Peyer's patch (tissue), 4 donors: ENCODE results near the gene MYBBP1A. TPM values are rescaled to one million over a fixed set of nuclear protein-coding genes. Genes with fewer than 3 reads are reported as not detected.
"Not testable (repeated sequence)": the region's sequence is repeated elsewhere in the genome, so short reads cannot be mapped to it uniquely, and the experiment has no call there.

Experiments
- DNase-seq, 3 donors: peaks; one replicate each; pipeline ENCODE4 v3.0.0-alpha.2; 2017 to 2019
- H3K27ac ChIP-seq, 4 donors: fragments of 200-600 bp; sonication (generic); one replicate each; pipeline ENCODE4 v1.5.1; 2016 to 2019
- H3K27me3 ChIP-seq, 2 donors: fragments of 200-600 bp; sonication (generic); one replicate each; pipeline ENCODE4 v1.5.1; 2019
- H3K36me3 ChIP-seq, 3 donors: fragments of 200-600 bp; sonication (generic); one replicate each; pipeline ENCODE4 v1.5.1; 2016 to 2019
- H3K4me1 ChIP-seq, 4 donors: fragments of 200-600 bp; sonication (generic); one replicate each; pipeline ENCODE4 v1.5.1; 2016 to 2019
- H3K4me3 ChIP-seq, 4 donors: fragments of 200-600 bp; sonication (generic); 1 replicate in 3 of 4; 2 replicates in 1 of 4; pipeline ENCODE4 v1.5.1; 2016 to 2019; ENCODE audit warnings: mild to moderate bottlenecking in 1 of 4
- H3K9me3 ChIP-seq, 4 donors: fragments of 200-600 bp; sonication (generic); one replicate each; pipeline ENCODE4 v1.5.1; 2016 to 2019; ENCODE audit warnings: mild to moderate bottlenecking in 1 of 4
- POLR2A ChIP-seq, 2 donors: fragments of 450-650 bp; IDR thresholded peaks; one replicate each; pipeline ENCODE4 v1.5.1; 2017; ENCODE audit warnings: antibody characterized with exemption in 2 of 2, mild to moderate bottlenecking in 2 of 2, moderate library complexity in 2 of 2
- total RNA-seq, 4 donors: library from RNA; depleted of rRNA; stranded (reverse); fragments of >200 nt; gene quantifications; one replicate each; pipeline ENCODE4 v1.1.0, GENCODE V29; 2016
- TF ChIP-seq, protein P1 (sequence below), 6 experiments: fragments of 450-650 bp in 4 of 6; fragments of 200-600 bp in 2 of 6; sonication (generic) in 1 of 6; IDR thresholded peaks; one replicate each; pipeline ENCODE4 v1.5.1; 2017 to 2019; ENCODE audit warnings: antibody characterized with exemption in 6 of 6, mild to moderate bottlenecking in 3 of 6, moderate library complexity in 1 of 6

Gene MYBBP1A, protein sequence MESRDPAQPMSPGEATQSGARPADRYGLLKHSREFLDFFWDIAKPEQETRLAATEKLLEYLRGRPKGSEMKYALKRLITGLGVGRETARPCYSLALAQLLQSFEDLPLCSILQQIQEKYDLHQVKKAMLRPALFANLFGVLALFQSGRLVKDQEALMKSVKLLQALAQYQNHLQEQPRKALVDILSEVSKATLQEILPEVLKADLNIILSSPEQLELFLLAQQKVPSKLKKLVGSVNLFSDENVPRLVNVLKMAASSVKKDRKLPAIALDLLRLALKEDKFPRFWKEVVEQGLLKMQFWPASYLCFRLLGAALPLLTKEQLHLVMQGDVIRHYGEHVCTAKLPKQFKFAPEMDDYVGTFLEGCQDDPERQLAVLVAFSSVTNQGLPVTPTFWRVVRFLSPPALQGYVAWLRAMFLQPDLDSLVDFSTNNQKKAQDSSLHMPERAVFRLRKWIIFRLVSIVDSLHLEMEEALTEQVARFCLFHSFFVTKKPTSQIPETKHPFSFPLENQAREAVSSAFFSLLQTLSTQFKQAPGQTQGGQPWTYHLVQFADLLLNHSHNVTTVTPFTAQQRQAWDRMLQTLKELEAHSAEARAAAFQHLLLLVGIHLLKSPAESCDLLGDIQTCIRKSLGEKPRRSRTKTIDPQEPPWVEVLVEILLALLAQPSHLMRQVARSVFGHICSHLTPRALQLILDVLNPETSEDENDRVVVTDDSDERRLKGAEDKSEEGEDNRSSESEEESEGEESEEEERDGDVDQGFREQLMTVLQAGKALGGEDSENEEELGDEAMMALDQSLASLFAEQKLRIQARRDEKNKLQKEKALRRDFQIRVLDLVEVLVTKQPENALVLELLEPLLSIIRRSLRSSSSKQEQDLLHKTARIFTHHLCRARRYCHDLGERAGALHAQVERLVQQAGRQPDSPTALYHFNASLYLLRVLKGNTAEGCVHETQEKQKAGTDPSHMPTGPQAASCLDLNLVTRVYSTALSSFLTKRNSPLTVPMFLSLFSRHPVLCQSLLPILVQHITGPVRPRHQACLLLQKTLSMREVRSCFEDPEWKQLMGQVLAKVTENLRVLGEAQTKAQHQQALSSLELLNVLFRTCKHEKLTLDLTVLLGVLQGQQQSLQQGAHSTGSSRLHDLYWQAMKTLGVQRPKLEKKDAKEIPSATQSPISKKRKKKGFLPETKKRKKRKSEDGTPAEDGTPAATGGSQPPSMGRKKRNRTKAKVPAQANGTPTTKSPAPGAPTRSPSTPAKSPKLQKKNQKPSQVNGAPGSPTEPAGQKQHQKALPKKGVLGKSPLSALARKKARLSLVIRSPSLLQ (N-terminal part only)
- 100 to 1,000 TPM in 2 of 4 donors, 10 to 100 TPM in 2; 27.1 to 244 (median 91.2) TPM for total RNA-seq

DNA sequence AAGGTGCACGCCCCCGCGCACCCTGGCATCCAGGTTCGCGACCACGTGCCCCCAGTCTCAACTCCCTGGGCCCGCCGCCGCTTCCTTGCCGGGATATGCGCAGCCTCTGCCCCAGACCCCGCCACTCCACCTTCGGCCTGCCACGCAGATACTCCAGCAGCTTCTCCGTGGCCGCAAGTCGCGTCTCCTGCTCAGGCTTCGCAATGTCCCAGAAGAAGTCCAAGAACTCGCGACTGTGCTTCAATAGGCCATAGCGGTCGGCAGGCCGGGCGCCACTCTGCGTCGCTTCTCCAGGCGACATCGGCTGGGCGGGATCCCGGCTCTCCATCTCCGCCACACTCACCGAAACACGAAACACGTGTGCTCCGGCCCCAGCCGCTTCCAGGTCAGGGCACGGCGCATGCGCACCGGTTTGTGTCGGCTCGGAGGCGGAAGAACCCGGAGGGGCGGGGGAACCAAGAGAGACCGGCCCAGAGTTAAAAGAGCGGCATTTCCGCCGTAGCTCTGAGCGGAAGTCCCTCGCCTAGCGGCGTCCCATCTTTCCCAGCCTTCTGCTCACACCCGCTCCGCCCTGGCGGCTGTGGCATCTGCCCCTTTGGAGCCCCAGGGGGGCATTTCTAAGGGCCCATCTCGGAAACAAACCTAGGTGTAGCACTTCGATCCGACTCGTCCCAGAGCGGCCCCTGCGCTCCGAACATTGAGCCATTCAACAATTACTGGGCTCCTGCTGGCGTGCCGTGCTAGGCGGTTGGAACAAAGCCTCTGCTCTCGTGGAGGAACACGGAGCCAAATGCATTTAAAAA is at the start of gene MYBBP1A:
Gene MYBBP1A, minus strand, starts transcription at position 388 of the 803 bp plus-strand sequence. Its CDS starts 60 bp downstream, at position 328.
- peaks cover 0 to 33% (median 0%) of the 10 kb centered on the region in 3 donors for H3K36me3 ChIP-seq
- DNase-seq, result peak; percentile 97 to 99 (median 98)
- no peaks in the 10 kb centered on the region for H3K9me3 ChIP-seq
- H3K27ac ChIP-seq, result peak within 1 kb of the TSS; percentile 81 to 85 (median 82)
- H3K4me3 ChIP-seq, result peak within 1 kb of the TSS; percentile 69 to 83 (median 76)
- TF ChIP-seq POLR2A (IDR thresholded peaks at IDR 0.05), result peak; percentile 66 to 72
- TF ChIP-seq, protein P1, sequence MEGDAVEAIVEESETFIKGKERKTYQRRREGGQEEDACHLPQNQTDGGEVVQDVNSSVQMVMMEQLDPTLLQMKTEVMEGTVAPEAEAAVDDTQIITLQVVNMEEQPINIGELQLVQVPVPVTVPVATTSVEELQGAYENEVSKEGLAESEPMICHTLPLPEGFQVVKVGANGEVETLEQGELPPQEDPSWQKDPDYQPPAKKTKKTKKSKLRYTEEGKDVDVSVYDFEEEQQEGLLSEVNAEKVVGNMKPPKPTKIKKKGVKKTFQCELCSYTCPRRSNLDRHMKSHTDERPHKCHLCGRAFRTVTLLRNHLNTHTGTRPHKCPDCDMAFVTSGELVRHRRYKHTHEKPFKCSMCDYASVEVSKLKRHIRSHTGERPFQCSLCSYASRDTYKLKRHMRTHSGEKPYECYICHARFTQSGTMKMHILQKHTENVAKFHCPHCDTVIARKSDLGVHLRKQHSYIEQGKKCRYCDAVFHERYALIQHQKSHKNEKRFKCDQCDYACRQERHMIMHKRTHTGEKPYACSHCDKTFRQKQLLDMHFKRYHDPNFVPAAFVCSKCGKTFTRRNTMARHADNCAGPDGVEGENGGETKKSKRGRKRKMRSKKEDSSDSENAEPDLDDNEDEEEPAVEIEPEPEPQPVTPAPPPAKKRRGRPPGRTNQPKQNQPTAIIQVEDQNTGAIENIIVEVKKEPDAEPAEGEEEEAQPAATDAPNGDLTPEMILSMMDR (IDR thresholded peaks at IDR 0.05), result peak in 3 of 6 experiments; percentile 20 to 46 (median 33)
- H3K27me3 ChIP-seq, result no peaks in the 10 kb centered on the region
- H3K4me1 ChIP-seq, result peaks cover 0 to 23% (median 8%) of the 10 kb centered on the region in 4 donors

DNA sequence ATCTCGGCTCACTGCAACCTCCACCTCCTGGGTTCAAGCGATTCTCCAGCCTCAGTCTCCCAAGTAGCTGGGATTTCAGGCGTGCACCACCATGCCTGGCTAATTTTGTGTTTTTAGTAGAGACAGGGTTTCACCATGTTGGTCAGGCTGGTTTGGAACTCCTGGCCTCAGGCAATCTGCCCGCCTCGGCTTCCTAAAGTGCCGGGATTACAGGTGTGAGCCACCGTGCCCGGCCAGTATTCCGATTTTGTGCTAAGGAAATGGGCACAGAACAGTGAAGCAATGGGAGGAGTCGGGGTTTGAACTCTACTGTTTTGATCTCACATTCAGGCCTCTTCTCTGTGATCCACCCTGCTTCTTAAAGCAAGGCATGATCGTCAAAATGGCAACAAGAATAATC is 49.6 kb upstream of the MYBBP1A start:
- H3K27me3 ChIP-seq, H3K4me3 ChIP-seq, H3K36me3 ChIP-seq, H3K9me3 ChIP-seq, DNase-seq: not testable (repeated sequence)
- Histone ChIP-seq H3K4me1 (peaks cover 0 to 12% (median 0%) of the 10 kb centered on the region in 4 donors), H3K27ac (peak overlapping the region in 1 of 4 donors; percentile 4)

DNA sequence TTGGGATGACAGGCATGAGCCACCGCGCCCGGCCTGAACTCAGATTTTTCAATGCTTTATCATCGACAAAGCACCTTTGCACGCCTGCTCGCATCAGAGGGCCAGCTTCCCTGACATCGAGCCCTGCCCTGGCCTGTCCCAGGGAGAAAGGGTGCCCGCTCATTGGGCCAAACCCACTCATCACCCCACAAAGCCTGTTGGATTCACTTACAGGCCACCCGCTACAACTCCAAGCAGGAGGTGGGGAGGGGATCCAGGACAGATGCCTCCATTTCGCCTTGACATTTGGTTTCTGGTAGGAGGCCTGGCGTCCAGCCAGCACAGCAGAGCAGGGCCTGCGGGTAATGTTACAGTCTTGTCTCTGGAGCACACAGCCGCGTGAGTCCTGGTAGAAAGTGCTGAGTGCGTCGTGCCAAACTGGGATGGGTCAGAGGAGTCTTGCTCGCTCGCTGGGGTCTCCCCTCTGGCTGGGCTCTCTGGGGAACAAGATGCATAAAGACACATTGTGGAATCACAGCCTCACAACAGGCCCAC is 49.0 kb upstream of the MYBBP1A start:
- H3K36me3 ChIP-seq, result no peaks in the 10 kb centered on the region
- peak in 1 of 3 donors; percentile 54 for DNase-seq
- peak overlapping the region in 1 of 4 donors; percentile 4 for H3K27ac ChIP-seq
- H3K4me1 ChIP-seq, result peaks cover 0 to 12% (median 0%) of the 10 kb centered on the region in 4 donors
- no peaks in the 10 kb centered on the region for H3K9me3 ChIP-seq
- H3K27me3 ChIP-seq, result no peaks in the 10 kb centered on the region
- no peak overlapping the region for H3K4me3 ChIP-seq
- TF ChIP-seq, protein P1 (IDR thresholded peaks at IDR 0.05), result no peak
- TF ChIP-seq POLR2A (IDR thresholded peaks at IDR 0.05), result no peak

DNA sequence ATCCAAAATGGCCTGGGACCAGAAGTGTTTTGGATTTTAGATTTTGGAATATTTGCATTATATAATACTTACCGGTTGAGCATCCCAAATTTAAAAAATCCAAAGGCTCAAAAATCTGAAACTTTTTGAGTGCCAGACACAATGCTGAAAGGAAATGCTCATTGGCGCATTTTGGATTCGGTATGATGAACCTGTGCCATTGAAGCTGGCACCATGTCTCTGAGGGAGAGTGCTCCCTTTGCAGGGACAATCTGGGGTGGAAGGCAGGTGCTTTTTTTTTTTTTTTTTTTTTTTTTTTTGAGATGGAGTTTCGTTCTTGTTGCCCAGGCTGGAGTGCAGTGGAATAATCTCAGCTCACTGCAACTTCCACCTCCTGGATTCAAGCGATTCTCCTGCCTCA is 46.9 kb upstream of the MYBBP1A start:
- DNase-seq, result no peak
- H3K27ac ChIP-seq, result no peak overlapping the region
- peaks cover 0 to under 1% (median 0%) of the 10 kb centered on the region in 4 donors for H3K4me1 ChIP-seq
- H3K36me3 ChIP-seq, result no peaks in the 10 kb centered on the region
- H3K9me3 ChIP-seq, result no peaks in the 10 kb centered on the region
- TF ChIP-seq, protein P1 (IDR thresholded peaks at IDR 0.05), result no peak
- no peak for TF ChIP-seq POLR2A (IDR thresholded peaks at IDR 0.05)
- no peaks in the 10 kb centered on the region for H3K27me3 ChIP-seq
- H3K4me3 ChIP-seq, result no peak overlapping the region

DNA sequence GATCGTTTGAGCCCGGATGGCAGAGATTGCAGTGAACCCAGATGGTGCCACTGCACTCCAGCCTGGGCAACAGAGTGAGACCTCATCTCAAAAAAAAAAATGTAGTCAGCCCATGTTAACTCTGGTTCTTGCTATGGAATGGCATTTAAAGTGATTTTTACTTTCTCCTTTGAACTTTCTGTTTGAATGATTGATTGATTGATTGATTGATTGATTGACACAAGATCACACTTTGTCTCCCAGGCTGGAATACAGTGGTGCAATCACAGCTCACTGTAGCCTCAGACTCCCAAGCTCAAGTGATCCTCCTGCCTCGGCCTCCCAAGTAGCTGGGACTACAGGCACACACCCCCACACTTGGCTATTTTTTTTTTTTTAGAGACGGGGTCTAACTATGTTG is 46.1 kb upstream of the MYBBP1A start:
- no peak for TF ChIP-seq POLR2A (IDR thresholded peaks at IDR 0.05)
- TF ChIP-seq, protein P1 (IDR thresholded peaks at IDR 0.05), result no peak
- no peak for DNase-seq
- no peaks in the 10 kb centered on the region for H3K4me1 ChIP-seq
- no peaks in the 10 kb centered on the region for H3K36me3 ChIP-seq
- no peak overlapping the region for H3K27ac ChIP-seq
- H3K4me3 ChIP-seq, result no peak overlapping the region
- H3K9me3 ChIP-seq, result no peaks in the 10 kb centered on the region
- no peaks in the 10 kb centered on the region for H3K27me3 ChIP-seq
